ENCODE data around the gene SCUBE3. TPM values are rescaled to one million over a fixed set of nuclear protein-coding genes. Genes with fewer than 3 reads are reported as not detected.

The SCUBE3 gene
- total RNA-seq, 5 donors from 2014 or later (not counting 1 experiment from before 2014, with no cell fraction given) = 0.03 to 0.14 (median 0.08) TPM; not detected in 1

- Mint-ChIP-seq H3K4me3 (no peak overlapping the region), H3K27me3 (peaks cover 46 to 65% of the 10 kb centered on the region in 2 donors), H3K36me3 (no peaks in the 10 kb centered on the region), H3K27ac (no peak overlapping the region), H3K4me1 (no peaks in the 10 kb centered on the region), H3K9me3 (peaks cover 0 to 5% (median 0%) of the 10 kb centered on the region in 3 donors)
- 68% methylated on average over 4 of the region's 6 CpGs for WGBS (ENCODE audit: insufficient coverage)
- H3K4me3 ChIP-seq (ENCODE audit: control insufficient read depth in 1 of 2, extremely low read depth in 1 of 2, low read length in 1 of 2) = no peak overlapping the region
- ATAC-seq (replicated peaks in 1 of 4) (no peak), DNase-seq (no peak)
- CTCF ChIA-PET = no interaction called here
- H3K9me3 ChIP-seq = no peaks in the 10 kb centered on the region
- no peaks in the 10 kb centered on the region for H3K36me3 ChIP-seq (ENCODE audit: control insufficient read depth in 2 of 2, extremely low read depth in 1 of 2, insufficient read depth in 1 of 2, low read length in 1 of 2)
- no peak overlapping the region for H3K27ac ChIP-seq (ENCODE audit: low read length)
- POLR2A ChIA-PET = no interaction called here
- no peaks in the 10 kb centered on the region for H3K4me1 ChIP-seq (ENCODE audit: control insufficient read depth in 1 of 2, extremely low read depth in 1 of 2, insufficient read depth in 2 of 2, low read length in 2 of 2)
- H3K27me3 ChIP-seq (replicated peaks in 1 of 2; ENCODE audit: control insufficient read depth in 2 of 2, extremely low read depth in 1 of 2, insufficient read depth in 2 of 2, low read length in 1 of 2) = peaks cover 5 to 37% of the 10 kb centered on the region in 2 experiments
These were observed 11.7 kb upstream of the SCUBE3 start for GRCh38 chr6:35202066-35202546.

GRCh38 chr6:35203152-35203670 lies 10.5 kb upstream of the SCUBE3 start:
- Mint-ChIP-seq H3K9me3 (no peaks in the 10 kb centered on the region), H3K27ac (no peak overlapping the region), H3K36me3 (no peaks in the 10 kb centered on the region), H3K4me1 (no peaks in the 10 kb centered on the region), H3K27me3 (peaks cover 54 to 71% of the 10 kb centered on the region in 2 donors), H3K4me3 (no peak overlapping the region)
- DNase-seq (no peak), ATAC-seq (replicated peaks in 1 of 4) (no peak)
- CTCF ChIA-PET = interaction anchor here in 1 of 2 donors (0.5 to 0.8 kb wide), 2 partner anchors 60 to 697 kb away, joined by 3 read pairs; no protein-coding TSS in a partner anchor
- POLR2A ChIA-PET = no interaction called here
- no peaks in the 10 kb centered on the region for H3K36me3 ChIP-seq (ENCODE audit: control insufficient read depth in 2 of 2, extremely low read depth in 1 of 2, insufficient read depth in 1 of 2, low read length in 1 of 2)
- H3K27ac ChIP-seq (ENCODE audit: low read length) = no peak overlapping the region
- no peaks in the 10 kb centered on the region for H3K9me3 ChIP-seq
- H3K27me3 ChIP-seq (replicated peaks in 1 of 2; ENCODE audit: control insufficient read depth in 2 of 2, extremely low read depth in 1 of 2, insufficient read depth in 2 of 2, low read length in 1 of 2) = peaks cover 5 to 46% of the 10 kb centered on the region in 2 experiments
- no peaks in the 10 kb centered on the region for H3K4me1 ChIP-seq (ENCODE audit: control insufficient read depth in 1 of 2, extremely low read depth in 1 of 2, insufficient read depth in 2 of 2, low read length in 2 of 2)
- no peak overlapping the region for H3K4me3 ChIP-seq (ENCODE audit: control insufficient read depth in 1 of 2, extremely low read depth in 1 of 2, low read length in 1 of 2)
- 80% methylated on average over 7 of the region's 7 CpGs for WGBS (ENCODE audit: insufficient coverage)

- POLR2A ChIA-PET = no interaction called here
- CTCF ChIA-PET = interaction anchor here in 1 of 2 donors (0.6 to 0.8 kb wide), 2 partner anchors 697 to 1655 kb away, joined by 3 to 4 read pairs; no protein-coding TSS in a partner anchor
These were observed 10.1 kb upstream of the SCUBE3 start for GRCh38 chr6:35203680-35204079.

GRCh38 chr6:35206346-35206745 lies 7.4 kb upstream of the SCUBE3 start:
- Histone ChIP-seq H3K27me3 (replicated peaks in 1 of 2; ENCODE audit: control insufficient read depth in 2 of 2, extremely low read depth in 1 of 2, insufficient read depth in 2 of 2, low read length in 1 of 2) (peaks cover 5 to 52% of the 10 kb centered on the region in 2 experiments), H3K36me3 (ENCODE audit: control insufficient read depth in 2 of 2, extremely low read depth in 1 of 2, insufficient read depth in 1 of 2, low read length in 1 of 2) (no peaks in the 10 kb centered on the region), H3K9me3 (no peaks in the 10 kb centered on the region), H3K4me3 (ENCODE audit: control insufficient read depth in 1 of 2, extremely low read depth in 1 of 2, low read length in 1 of 2) (no peak overlapping the region), H3K27ac (ENCODE audit: low read length) (no peak overlapping the region), H3K4me1 (ENCODE audit: control insufficient read depth in 1 of 2, extremely low read depth in 1 of 2, insufficient read depth in 2 of 2, low read length in 2 of 2) (no peaks in the 10 kb centered on the region)
- POLR2A ChIA-PET = no interaction called here
- no peak overlapping the region for H3K27ac Mint-ChIP-seq
- no peaks in the 10 kb centered on the region for H3K36me3 Mint-ChIP-seq
- CTCF ChIA-PET = interaction anchor here in 1 of 2 donors (0.9 to 1.5 kb wide), 5 partner anchors 9 to 220 kb away, joined by 3 to 11 read pairs (median 3); no protein-coding TSS in a partner anchor
- no peak for DNase-seq
- peaks cover 75 to 77% of the 10 kb centered on the region in 2 donors for H3K27me3 Mint-ChIP-seq
- ATAC-seq (replicated peaks in 1 of 4) = no peak
- H3K4me1 Mint-ChIP-seq = no peaks in the 10 kb centered on the region
- H3K9me3 Mint-ChIP-seq = no peaks in the 10 kb centered on the region
- no CpG with 5 or more reads among the region's 1 CpG for WGBS (ENCODE audit: insufficient coverage)
- no peak overlapping the region for H3K4me3 Mint-ChIP-seq

More at GRCh38 chr6:35203680-35204079, 10.1 kb upstream of the SCUBE3 start:
- ATAC-seq (replicated peaks in 1 of 4) = no peak
- Histone ChIP-seq H3K4me1 (ENCODE audit: control insufficient read depth in 1 of 2, extremely low read depth in 1 of 2, insufficient read depth in 2 of 2, low read length in 2 of 2) (no peaks in the 10 kb centered on the region), H3K36me3 (ENCODE audit: control insufficient read depth in 2 of 2, extremely low read depth in 1 of 2, insufficient read depth in 1 of 2, low read length in 1 of 2) (no peaks in the 10 kb centered on the region), H3K9me3 (no peaks in the 10 kb centered on the region), H3K27me3 (replicated peaks in 1 of 2; ENCODE audit: control insufficient read depth in 2 of 2, extremely low read depth in 1 of 2, insufficient read depth in 2 of 2, low read length in 1 of 2) (peaks cover 5 to 47% of the 10 kb centered on the region in 2 experiments), H3K27ac (ENCODE audit: low read length) (no peak overlapping the region), H3K4me3 (ENCODE audit: control insufficient read depth in 1 of 2, extremely low read depth in 1 of 2, low read length in 1 of 2) (no peak overlapping the region)
- Mint-ChIP-seq H3K4me1 (no peaks in the 10 kb centered on the region), H3K9me3 (no peaks in the 10 kb centered on the region), H3K4me3 (no peak overlapping the region), H3K27ac (no peak overlapping the region), H3K27me3 (peaks cover 59 to 74% of the 10 kb centered on the region in 2 donors), H3K36me3 (no peaks in the 10 kb centered on the region)
- WGBS (ENCODE audit: insufficient coverage) = 41% methylated on average over 2 of the region's 2 CpGs
- no peak for DNase-seq

GRCh38 chr6:35208419-35208818 lies 5.3 kb upstream of the SCUBE3 start:
- H3K9me3 Mint-ChIP-seq = no peaks in the 10 kb centered on the region

GRCh38 chr6:35209081-35209480 lies 4.7 kb upstream of the SCUBE3 start:
- 0% methylated on average over 1 of the region's 1 CpG for WGBS (ENCODE audit: insufficient coverage)

More at GRCh38 chr6:35208419-35208818, 5.3 kb upstream of the SCUBE3 start:
- 58% methylated on average over 4 of the region's 4 CpGs for whole genome bisulfite sequencing (ENCODE audit: insufficient coverage)
- Histone ChIP-seq H3K4me1 (ENCODE audit: control insufficient read depth in 1 of 2, extremely low read depth in 1 of 2, insufficient read depth in 2 of 2, low read length in 2 of 2) (peaks cover 0 to 5% of the 10 kb centered on the region in 2 experiments), H3K9me3 (no peaks in the 10 kb centered on the region), H3K36me3 (ENCODE audit: control insufficient read depth in 2 of 2, extremely low read depth in 1 of 2, insufficient read depth in 1 of 2, low read length in 1 of 2) (no peaks in the 10 kb centered on the region), H3K27ac (ENCODE audit: low read length) (no peak overlapping the region), H3K27me3 (replicated peaks in 1 of 2; ENCODE audit: control insufficient read depth in 2 of 2, extremely low read depth in 1 of 2, insufficient read depth in 2 of 2, low read length in 1 of 2) (peaks cover 17 to 67% of the 10 kb centered on the region in 2 experiments), H3K4me3 (ENCODE audit: control insufficient read depth in 1 of 2, extremely low read depth in 1 of 2, low read length in 1 of 2) (no peak overlapping the region)
- no peak overlapping the region for H3K4me3 Mint-ChIP-seq
- DNase-seq = no peak
- ATAC-seq (replicated peaks in 1 of 4) = no peak
- ChIA-PET POLR2A (no interaction called here), CTCF (interaction anchor here (0.7 to 1.6 kb wide), 2 partner anchors 10 to 221 kb away, joined by 3 to 5 read pairs; no protein-coding TSS in a partner anchor)
- no peaks in the 10 kb centered on the region for H3K36me3 Mint-ChIP-seq
- H3K27ac Mint-ChIP-seq = no peak overlapping the region
- peaks cover 86 to 88% of the 10 kb centered on the region in 2 donors for H3K27me3 Mint-ChIP-seq
- peaks cover 5 to 7% (median 6%) of the 10 kb centered on the region in 3 donors for H3K4me1 Mint-ChIP-seq

More at GRCh38 chr6:35209081-35209480, 4.7 kb upstream of the SCUBE3 start:
- H3K27me3 Mint-ChIP-seq = peaks cover 79 to 83% of the 10 kb centered on the region in 2 donors
- ChIA-PET CTCF (interaction anchor here (0.6 to 0.7 kb wide), 2 partner anchors 94 to 185 kb away, joined by 3 read pairs; no protein-coding TSS in a partner anchor), POLR2A (no interaction called here)
- no peak overlapping the region for H3K4me3 Mint-ChIP-seq
- Histone ChIP-seq H3K36me3 (ENCODE audit: control insufficient read depth in 2 of 2, extremely low read depth in 1 of 2, insufficient read depth in 1 of 2, low read length in 1 of 2) (no peaks in the 10 kb centered on the region), H3K4me1 (ENCODE audit: control insufficient read depth in 1 of 2, extremely low read depth in 1 of 2, insufficient read depth in 2 of 2, low read length in 2 of 2) (peaks cover 0 to 10% of the 10 kb centered on the region in 2 experiments), H3K27me3 (replicated peaks in 1 of 2; ENCODE audit: control insufficient read depth in 2 of 2, extremely low read depth in 1 of 2, insufficient read depth in 2 of 2, low read length in 1 of 2) (peaks cover 15 to 67% of the 10 kb centered on the region in 2 experiments), H3K9me3 (no peaks in the 10 kb centered on the region), H3K27ac (ENCODE audit: low read length) (no peak overlapping the region), H3K4me3 (ENCODE audit: control insufficient read depth in 1 of 2, extremely low read depth in 1 of 2, low read length in 1 of 2) (no peak overlapping the region)
- no peaks in the 10 kb centered on the region for H3K9me3 Mint-ChIP-seq
- DNase-seq = no peak
- H3K36me3 Mint-ChIP-seq = no peaks in the 10 kb centered on the region
- H3K27ac Mint-ChIP-seq = no peak overlapping the region
- H3K4me1 Mint-ChIP-seq = peaks cover 5 to 9% (median 6%) of the 10 kb centered on the region in 3 donors
- no peak for ATAC-seq (replicated peaks in 1 of 4)
